GM12892 (cell line): Measurements from ENCODE around the gene MARCKS.

ENCODE experiments used
- POLR2A ChIP-seq: IDR thresholded peaks from 2 replicates; pipeline ENCODE4 v1.6.1; 2011; ENCODE audit warnings: low read depth, low read length, control low read depth
- POLR2AphosphoS5 ChIP-seq: IDR thresholded peaks from 2 replicates; pipeline ENCODE4 v1.6.1; 2011; ENCODE audit warnings: low read depth, low read length, control low read depth
- TAF1 ChIP-seq: IDR thresholded peaks from 2 replicates; pipeline ENCODE4 v1.6.1; 2011; ENCODE audit warnings: low read depth, mild to moderate bottlenecking, control low read depth, low read length, borderline replicate concordance

DNA sequence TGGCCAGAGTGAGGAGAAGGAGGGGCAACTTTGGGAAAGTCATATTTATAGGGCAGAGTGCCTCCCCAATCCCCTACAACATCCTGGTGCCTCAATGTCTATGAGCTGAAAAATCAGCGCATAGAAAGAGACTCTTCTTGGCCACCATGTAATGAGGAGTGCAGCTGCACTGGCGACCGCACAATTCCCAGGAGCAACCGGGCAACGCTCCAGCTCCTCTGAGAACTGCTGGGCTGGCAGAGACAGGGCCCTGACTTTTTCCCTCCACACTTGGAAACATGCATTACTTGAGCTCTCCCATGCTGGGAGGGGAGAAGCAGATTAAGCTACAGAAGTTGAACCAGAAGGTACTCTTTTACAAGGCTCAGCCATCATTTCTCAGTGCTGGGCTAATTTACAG, 31.4 kb upstream of the MARCKS start:
- no peak for TF ChIP-seq POLR2A
- no peak for TF ChIP-seq TAF1
- TF ChIP-seq POLR2AphosphoS5, result no peak
